Measurements from ENCODE around the gene SUFU.
"Not testable (repeated sequence)": the region's sequence is repeated elsewhere in the genome, so short reads cannot be mapped to it uniquely, and the experiment has no call there.

The SUFU gene

DNA sequence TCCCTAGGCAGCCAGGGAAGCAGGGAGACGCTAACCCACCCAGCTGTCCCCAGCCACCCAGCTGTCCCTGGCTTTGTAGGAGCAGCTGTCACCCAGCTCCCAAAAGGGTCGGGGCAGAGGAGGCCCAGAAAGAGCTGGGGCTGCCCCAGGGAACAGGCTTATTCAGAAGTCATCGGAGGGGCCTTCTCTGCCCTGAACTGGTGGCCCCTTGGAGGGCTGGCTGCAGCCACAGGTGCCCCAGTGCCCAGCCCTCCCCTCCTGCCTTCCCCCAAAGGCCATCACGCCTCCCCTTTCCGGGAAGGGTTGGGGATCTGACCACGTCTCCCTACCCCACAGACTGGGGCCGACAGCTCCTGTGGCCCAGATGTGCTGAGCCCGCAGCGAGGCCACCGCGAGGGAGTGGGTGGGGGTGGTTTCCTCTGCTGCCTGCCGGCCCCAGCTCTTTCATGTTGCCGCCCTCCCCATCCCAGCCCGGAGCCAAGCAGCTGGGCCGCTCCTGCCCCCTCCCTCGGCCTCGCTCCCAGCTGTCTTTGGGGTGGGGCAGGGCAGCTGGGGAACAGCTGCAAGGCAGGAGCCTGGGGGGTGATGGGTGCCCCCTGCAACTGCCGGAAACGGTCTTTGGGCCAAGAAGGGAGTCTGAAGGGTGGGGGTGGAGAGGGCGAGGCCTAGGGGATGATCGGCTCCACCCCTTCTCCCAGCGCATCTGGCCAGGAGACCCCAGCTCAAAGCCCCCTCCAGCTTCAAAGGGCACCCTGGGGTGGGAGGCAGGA lies 157.3 kb downstream of the SUFU start:
- peaks cover 4% of the 10 kb centered on the region for H3K36me3 ChIP-seq (ENCODE audit: control insufficient read depth, insufficient read depth, low read length)
- no peaks in the 10 kb centered on the region for H3K9me3 ChIP-seq (ENCODE audit: control insufficient read depth, low read length)
- H3K4me1 ChIP-seq (ENCODE audit: control insufficient read depth, insufficient read depth, low read length): peaks cover 55% of the 10 kb centered on the region
- no peak overlapping the region for H3K4me3 ChIP-seq (ENCODE audit: low read length)
- no peaks in the 10 kb centered on the region for H3K27me3 ChIP-seq (ENCODE audit: control insufficient read depth, insufficient read depth, low read length)
- H3K9ac ChIP-seq (ENCODE audit: low read length): peak overlapping the region; percentile 43

DNA sequence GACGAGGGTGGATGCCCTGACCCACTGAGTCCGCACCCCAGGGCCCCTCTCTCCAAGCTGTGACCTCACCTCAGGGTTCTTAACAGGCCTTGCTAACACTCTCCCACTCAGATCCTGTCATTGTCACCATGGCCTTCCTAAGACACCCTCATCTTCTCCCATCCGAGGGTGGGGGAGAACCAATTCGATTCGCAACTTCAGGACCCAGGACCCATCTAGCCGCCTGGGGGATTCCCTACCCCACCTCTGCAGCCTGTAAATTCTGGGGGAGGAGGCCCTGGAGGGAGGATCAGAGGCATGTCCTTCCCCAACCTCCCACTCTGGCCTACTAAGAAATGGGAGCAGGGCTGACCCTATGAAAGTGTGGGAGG lies 157.9 kb downstream of the SUFU start:
- Histone ChIP-seq H3K9ac (ENCODE audit: low read length) (peak overlapping the region; percentile 43), H3K9me3 (ENCODE audit: control insufficient read depth, low read length) (no peaks in the 10 kb centered on the region), H3K36me3 (ENCODE audit: control insufficient read depth, insufficient read depth, low read length) (peaks cover 4% of the 10 kb centered on the region), H3K27me3 (ENCODE audit: control insufficient read depth, insufficient read depth, low read length) (no peaks in the 10 kb centered on the region), H3K4me1 (ENCODE audit: control insufficient read depth, insufficient read depth, low read length) (peaks cover 51% of the 10 kb centered on the region), H3K4me3 (ENCODE audit: low read length) (no peak overlapping the region)

GRCh38 chr10:102665904-102666509 lies 162.2 kb downstream of the SUFU start:
- Histone ChIP-seq H3K9ac (ENCODE audit: low read length) (no peak overlapping the region), H3K4me1 (ENCODE audit: control insufficient read depth, insufficient read depth, low read length) (peaks cover 27% of the 10 kb centered on the region), H3K36me3 (ENCODE audit: control insufficient read depth, insufficient read depth, low read length) (no peaks in the 10 kb centered on the region), H3K9me3 (ENCODE audit: control insufficient read depth, low read length) (no peaks in the 10 kb centered on the region), H3K4me3 (ENCODE audit: low read length) (no peak overlapping the region), H3K27me3 (ENCODE audit: control insufficient read depth, insufficient read depth, low read length) (no peaks in the 10 kb centered on the region)

- H3K36me3 ChIP-seq (ENCODE audit: control insufficient read depth, insufficient read depth, low read length); H3K9ac ChIP-seq (ENCODE audit: low read length); H3K4me3 ChIP-seq (ENCODE audit: low read length); H3K27me3 ChIP-seq (ENCODE audit: control insufficient read depth, insufficient read depth, low read length); H3K9me3 ChIP-seq (ENCODE audit: control insufficient read depth, low read length): not testable (repeated sequence)
- peaks cover 21% of the 10 kb centered on the region for H3K4me1 ChIP-seq (ENCODE audit: control insufficient read depth, insufficient read depth, low read length)
Measured at GRCh38 chr10:102667411-102667810, 163.6 kb downstream of the SUFU start.

GRCh38 chr10:102668326-102669107 lies 164.7 kb downstream of the SUFU start:
- no peaks in the 10 kb centered on the region for H3K36me3 ChIP-seq (ENCODE audit: control insufficient read depth, insufficient read depth, low read length)
- H3K9ac ChIP-seq (ENCODE audit: low read length): peak overlapping the region; percentile 58
- peaks cover 24% of the 10 kb centered on the region for H3K4me1 ChIP-seq (ENCODE audit: control insufficient read depth, insufficient read depth, low read length)

DNA sequence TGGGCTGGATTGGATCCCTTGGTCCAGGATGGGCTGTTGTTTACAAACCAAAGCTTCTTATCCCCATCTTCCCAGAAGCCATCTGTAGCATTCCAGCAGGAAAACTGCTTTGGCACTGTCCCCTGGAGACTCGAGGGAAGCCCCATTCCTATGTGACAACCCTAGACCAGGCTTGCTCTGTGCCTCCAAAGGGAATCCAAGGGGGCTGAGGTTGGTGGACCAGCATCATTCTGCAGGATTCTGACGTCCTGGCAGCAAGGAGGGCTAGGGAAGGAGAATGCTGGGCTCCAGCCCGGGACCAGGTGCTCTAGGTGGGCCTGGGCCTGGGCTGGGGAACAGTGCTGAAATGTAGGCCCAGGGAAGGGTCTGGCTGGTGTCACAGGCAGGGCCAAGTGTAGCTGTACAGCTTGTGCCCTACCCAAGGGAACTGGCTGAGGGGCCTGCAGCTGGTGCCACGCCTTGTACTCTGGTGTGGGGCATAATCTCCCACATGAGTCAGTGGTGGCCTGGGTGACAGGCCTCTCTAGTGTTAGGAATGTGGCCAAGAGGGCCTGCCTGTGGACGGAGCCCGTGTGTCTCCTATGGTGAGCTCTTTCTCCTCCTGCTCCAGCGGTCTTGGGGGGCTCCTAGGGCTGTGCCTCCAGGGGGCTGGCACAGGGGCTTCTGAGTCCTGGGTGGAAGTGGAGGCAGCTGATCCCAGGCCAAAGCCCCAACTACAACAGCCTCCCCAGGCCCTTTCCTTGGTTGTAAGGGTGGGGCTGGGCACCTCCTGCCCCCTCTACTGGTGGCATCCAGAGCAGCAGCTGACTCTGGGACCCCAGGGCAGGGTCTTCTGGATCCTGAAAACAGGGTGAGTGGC lies 165.7 kb downstream of the SUFU start:
- peaks cover 33% of the 10 kb centered on the region for H3K4me1 ChIP-seq (ENCODE audit: control insufficient read depth, insufficient read depth, low read length)
- H3K9ac ChIP-seq (ENCODE audit: low read length): peak overlapping the region; percentile 58
- H3K4me3 ChIP-seq (ENCODE audit: low read length): no peak overlapping the region

More at GRCh38 chr10:102668326-102669107, 164.7 kb downstream of the SUFU start:
- no peaks in the 10 kb centered on the region for H3K9me3 ChIP-seq (ENCODE audit: control insufficient read depth, low read length)
- no peak overlapping the region for H3K4me3 ChIP-seq (ENCODE audit: low read length)
- H3K27me3 ChIP-seq (ENCODE audit: control insufficient read depth, insufficient read depth, low read length): no peaks in the 10 kb centered on the region

GRCh38 chr10:102670065-102670670 lies 166.4 kb downstream of the SUFU start:
- Histone ChIP-seq H3K27me3 (ENCODE audit: control insufficient read depth, insufficient read depth, low read length) (no peaks in the 10 kb centered on the region), H3K36me3 (ENCODE audit: control insufficient read depth, insufficient read depth, low read length) (no peaks in the 10 kb centered on the region), H3K4me1 (ENCODE audit: control insufficient read depth, insufficient read depth, low read length) (peaks cover 41% of the 10 kb centered on the region), H3K4me3 (ENCODE audit: low read length) (no peak overlapping the region), H3K9me3 (ENCODE audit: control insufficient read depth, low read length) (no peaks in the 10 kb centered on the region), H3K9ac (ENCODE audit: low read length) (no peak overlapping the region)

More for the DNA sequence above, 165.7 kb downstream of the SUFU start:
- Histone ChIP-seq H3K36me3 (ENCODE audit: control insufficient read depth, insufficient read depth, low read length) (no peaks in the 10 kb centered on the region), H3K9me3 (ENCODE audit: control insufficient read depth, low read length) (no peaks in the 10 kb centered on the region), H3K27me3 (ENCODE audit: control insufficient read depth, insufficient read depth, low read length) (no peaks in the 10 kb centered on the region)

- H3K9me3 ChIP-seq (ENCODE audit: control insufficient read depth, low read length): no peaks in the 10 kb centered on the region
- no peaks in the 10 kb centered on the region for H3K36me3 ChIP-seq (ENCODE audit: control insufficient read depth, insufficient read depth, low read length)
- H3K27me3 ChIP-seq (ENCODE audit: control insufficient read depth, insufficient read depth, low read length): no peaks in the 10 kb centered on the region
- H3K4me1 ChIP-seq (ENCODE audit: control insufficient read depth, insufficient read depth, low read length): peaks cover 45% of the 10 kb centered on the region
- H3K4me3 ChIP-seq (ENCODE audit: low read length): no peak overlapping the region
- no peak overlapping the region for H3K9ac ChIP-seq (ENCODE audit: low read length)
Measured at GRCh38 chr10:102670871-102671434, 167.2 kb downstream of the SUFU start.

- H3K9ac ChIP-seq (ENCODE audit: low read length): no peak overlapping the region
- H3K9me3 ChIP-seq (ENCODE audit: control insufficient read depth, low read length): no peaks in the 10 kb centered on the region
- no peaks in the 10 kb centered on the region for H3K36me3 ChIP-seq (ENCODE audit: control insufficient read depth, insufficient read depth, low read length)
- no peaks in the 10 kb centered on the region for H3K27me3 ChIP-seq (ENCODE audit: control insufficient read depth, insufficient read depth, low read length)
- H3K4me3 ChIP-seq (ENCODE audit: low read length): no peak overlapping the region
- peaks cover 51% of the 10 kb centered on the region for H3K4me1 ChIP-seq (ENCODE audit: control insufficient read depth, insufficient read depth, low read length)
Measured at GRCh38 chr10:102673236-102673818, 169.6 kb downstream of the SUFU start.

DNA sequence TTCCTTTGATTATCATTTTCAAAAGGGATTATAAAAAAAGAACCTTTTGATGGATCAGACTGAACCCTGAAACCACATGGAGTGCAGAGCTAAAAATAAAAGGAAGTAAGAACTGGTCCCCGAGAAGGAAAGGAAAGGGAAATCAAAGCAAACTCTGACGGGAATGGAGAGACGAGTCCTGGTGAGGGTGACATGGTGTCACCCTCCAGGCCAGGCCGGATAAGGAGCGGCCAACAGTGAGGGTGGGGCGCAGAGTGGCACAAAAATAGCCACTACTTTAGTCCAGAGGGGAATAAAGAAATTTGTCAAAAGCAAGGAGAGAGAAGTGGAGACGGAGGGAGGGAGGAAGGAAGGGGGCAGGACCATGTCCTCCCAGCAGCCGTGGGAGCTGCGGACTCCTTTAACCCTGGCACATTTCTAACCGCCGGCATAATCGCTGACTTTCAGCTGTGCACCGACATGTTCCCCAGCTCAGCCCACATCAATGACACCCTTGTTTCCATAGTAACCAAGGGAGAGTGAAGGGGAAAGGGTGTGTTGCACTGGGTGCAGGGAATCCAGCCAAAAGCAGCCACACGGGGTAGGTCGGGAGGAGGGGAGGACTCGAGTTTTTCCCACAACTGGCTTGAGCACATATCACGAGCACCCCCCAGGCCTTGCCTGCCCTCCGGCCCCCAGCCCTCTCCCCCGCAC lies 170.2 kb downstream of the SUFU start:
- Histone ChIP-seq H3K4me3 (ENCODE audit: low read length) (no peak overlapping the region), H3K4me1 (ENCODE audit: control insufficient read depth, insufficient read depth, low read length) (peaks cover 54% of the 10 kb centered on the region), H3K9ac (ENCODE audit: low read length) (peak overlapping the region; percentile 44)

More for the DNA sequence above, 170.2 kb downstream of the SUFU start:
- Histone ChIP-seq H3K36me3 (ENCODE audit: control insufficient read depth, insufficient read depth, low read length) (no peaks in the 10 kb centered on the region), H3K9me3 (ENCODE audit: control insufficient read depth, low read length) (no peaks in the 10 kb centered on the region), H3K27me3 (ENCODE audit: control insufficient read depth, insufficient read depth, low read length) (no peaks in the 10 kb centered on the region)
